ENCODE measurements around the gene KRT74. TPM values are rescaled to one million over a fixed set of nuclear protein-coding genes. Genes with fewer than 3 reads are reported as not detected.

The KRT74 gene
- total RNA-seq, 1 donor from 2014 or later, result not detected

- H3K36me3 ChIP-seq (ENCODE audit: control insufficient read depth, insufficient read depth, low read length), result no peaks in the 10 kb centered on the region
- peaks cover 28% of the 10 kb centered on the region for H3K27me3 ChIP-seq (ENCODE audit: control insufficient read depth, insufficient read depth, low read length)
- DNase-seq (ENCODE audit: low read depth), result no peak
- no peak for TF ChIP-seq CTCF (IDR thresholded peaks at IDR 0.05; ENCODE audit: insufficient read depth, low read length, poor library complexity, severe bottlenecking)
- H3K4me3 ChIP-seq (ENCODE audit: low read depth, low read length), result no peak overlapping the region
Observed at GRCh38 chr12:52606096-52606495, 32.5 kb upstream of the KRT74 start.

- DNase-seq (ENCODE audit: low read depth), result no peak
- Histone ChIP-seq H3K36me3 (ENCODE audit: control insufficient read depth, insufficient read depth, low read length) (no peaks in the 10 kb centered on the region), H3K27me3 (ENCODE audit: control insufficient read depth, insufficient read depth, low read length) (peaks cover 28% of the 10 kb centered on the region), H3K4me3 (ENCODE audit: low read depth, low read length) (no peak overlapping the region)
- TF ChIP-seq CTCF (IDR thresholded peaks at IDR 0.05; ENCODE audit: insufficient read depth, low read length, poor library complexity, severe bottlenecking), result no peak
Observed at GRCh38 chr12:52605542-52605941, 31.9 kb upstream of the KRT74 start.

GRCh38 chr12:52604859-52605258, 31.2 kb upstream of the KRT74 start:
- DNase-seq (ENCODE audit: low read depth), result no peak
- Histone ChIP-seq H3K27me3 (ENCODE audit: control insufficient read depth, insufficient read depth, low read length) (peaks cover 33% of the 10 kb centered on the region), H3K4me3 (ENCODE audit: low read depth, low read length) (no peak overlapping the region), H3K36me3 (ENCODE audit: control insufficient read depth, insufficient read depth, low read length) (no peaks in the 10 kb centered on the region)
- TF ChIP-seq CTCF (IDR thresholded peaks at IDR 0.05; ENCODE audit: insufficient read depth, low read length, poor library complexity, severe bottlenecking), result no peak

GRCh38 chr12:52603314-52603713, 29.7 kb upstream of the KRT74 start:
- Histone ChIP-seq H3K4me3 (ENCODE audit: low read depth, low read length) (no peak overlapping the region), H3K27me3 (ENCODE audit: control insufficient read depth, insufficient read depth, low read length) (peaks cover 41% of the 10 kb centered on the region), H3K36me3 (ENCODE audit: control insufficient read depth, insufficient read depth, low read length) (no peaks in the 10 kb centered on the region)
- no peak for TF ChIP-seq CTCF (IDR thresholded peaks at IDR 0.05; ENCODE audit: insufficient read depth, low read length, poor library complexity, severe bottlenecking)
- no peak for DNase-seq (ENCODE audit: low read depth)

GRCh38 chr12:52602552-52602951, 28.9 kb upstream of the KRT74 start:
- Histone ChIP-seq H3K27me3 (ENCODE audit: control insufficient read depth, insufficient read depth, low read length) (peaks cover 42% of the 10 kb centered on the region), H3K4me3 (ENCODE audit: low read depth, low read length) (no peak overlapping the region), H3K36me3 (ENCODE audit: control insufficient read depth, insufficient read depth, low read length) (no peaks in the 10 kb centered on the region)
- no peak for TF ChIP-seq CTCF (IDR thresholded peaks at IDR 0.05; ENCODE audit: insufficient read depth, low read length, poor library complexity, severe bottlenecking)
- DNase-seq (ENCODE audit: low read depth), result no peak

- TF ChIP-seq CTCF (IDR thresholded peaks at IDR 0.05; ENCODE audit: insufficient read depth, low read length, poor library complexity, severe bottlenecking), result no peak
Observed at GRCh38 chr12:52601671-52602070, 28.0 kb upstream of the KRT74 start.

More at GRCh38 chr12:52601671-52602070, 28.0 kb upstream of the KRT74 start:
- DNase-seq (ENCODE audit: low read depth), result no peak
- peaks cover 43% of the 10 kb centered on the region for H3K27me3 ChIP-seq (ENCODE audit: control insufficient read depth, insufficient read depth, low read length)
- no peaks in the 10 kb centered on the region for H3K36me3 ChIP-seq (ENCODE audit: control insufficient read depth, insufficient read depth, low read length)
- no peak overlapping the region for H3K4me3 ChIP-seq (ENCODE audit: low read depth, low read length)

Measured in kidney epithelial cell (primary cell).